Ovary (tissue), 9 donors: ENCODE measurements around the gene TNNC1. TPM values are rescaled to one million over a fixed set of nuclear protein-coding genes. Genes with fewer than 3 reads are reported as not detected.

Source experiments
- DNase-seq, 5 donors: peaks; one replicate each; pipeline ENCODE4 v3.0.0-alpha.2; 2019 to 2020
- H3K27ac ChIP-seq, 2 donors: fragments of 200-600 bp; one replicate each; pipeline versions ENCODE4 v1.5.1 to v1.8.0; 2019 to 2022
- H3K27me3 ChIP-seq: fragments of 200-600 bp; one replicate; pipeline ENCODE4 v1.8.0; 2022
- H3K36me3 ChIP-seq: fragments of 200-600 bp; sonication (generic); one replicate; pipeline ENCODE4 v1.5.1; 2019
- H3K4me1 ChIP-seq: one replicate; pipeline ENCODE4 v1.8.1; 2013; ENCODE audit warnings: mild to moderate bottlenecking, moderate library complexity; ENCODE audit not compliant: insufficient read depth
- H3K4me3 ChIP-seq: fragments of 200-600 bp; sonication (generic); one replicate; pipeline ENCODE4 v1.5.1; 2017
- H3K9me3 ChIP-seq, 2 donors: fragments of 200-600 bp in 1 of 2; sonication (generic) in 1 of 2; one replicate each; pipeline versions ENCODE4 v1.5.1 to v1.8.1; 2013 to 2019; ENCODE audit warnings: mild to moderate bottlenecking in 1 of 2, moderate library complexity in 1 of 2
- CTCF ChIP-seq, 3 donors: fragments of 450-650 bp in 2 of 3; fragments of 200-600 bp in 1 of 3; IDR thresholded peaks; one replicate each; pipeline versions ENCODE4 v1.5.1 to v1.8.0; 2016 to 2022; ENCODE audit warnings: antibody characterized with exemption in 3 of 3, mild to moderate bottlenecking in 1 of 3
- EP300 ChIP-seq: sonication (generic); formaldehyde crosslinking; IDR thresholded peaks from one replicate; pipeline ENCODE4 v1.6.1; 2017; ENCODE audit warnings: antibody characterized with exemption
- POLR2A ChIP-seq: fragments of 450-650 bp; IDR thresholded peaks from one replicate; pipeline ENCODE4 v1.6.1; 2017; ENCODE audit warnings: antibody characterized with exemption, mild to moderate bottlenecking, moderate library complexity
- WGBS, 3 donors: extraction: QIAGEN DNeasy Blood & Tissue Kit in 1 of 3; methylation state at CpG; one replicate each; pipeline versions ENCODE4 v1.1.5 to v1.1.7; 2013 to 2017; 5-methylcytosine and 5-hydroxymethylcytosine counted together
- intact Hi-C, 4 donors: fragments of 100-400 bp; cut with DNase I; formaldehyde crosslinking; loops; one replicate each; pipeline versions ENCODE4 v1.11.0 to v1.15.1; 2022 to 2023
- polyA plus RNA-seq, 2 donors: library from polyadenylated mRNA; stranded (reverse); fragments of 200-250 nt in 1 of 2; fragments of 350-450 nt in 1 of 2; fragmentation: Illumina TruSeq in 1 of 2; extraction: RNeasy Lipid Tissue Mini Kit (QIAGEN cat#74804) in 1 of 2; gene quantifications; one replicate each; pipeline ENCODE4 v1.2.3, GENCODE V29; 2013 to 2014
- total RNA-seq, 7 donors: library from RNA; depleted of rRNA in 2 of 7; stranded (reverse); fragments of >200 nt in 2 of 7; fragmentation: NEBNext Ultra II Directional in 3 of 7; extraction: Animal tissue kit (Norgen Biotek cat#: 25700) in 3 of 7; gene quantifications; one replicate each; pipeline versions ENCODE4 v1.1.0 to v1.2.4, GENCODE V29; 2016 to 2023
- donor health status: DM: no; HTN: no; CAD: no; lungs with moderate emphysema.
- donor health status: DM: no; HTN: no; CAD: no.
- donor health status: Bipolar disorder and iron deficiency.
- donor health status: DM: yes; HTN: yes; CAD: no.
- donor health status: DM: no; HTN: no; CAD: no.
- donor health status: DM: yes; HTN: yes; CAD: no.

The TNNC1 gene
- total and polyA plus RNA-seq, 9 donors, result 0.31 to 2.3 (median 1.0) TPM

DNA sequence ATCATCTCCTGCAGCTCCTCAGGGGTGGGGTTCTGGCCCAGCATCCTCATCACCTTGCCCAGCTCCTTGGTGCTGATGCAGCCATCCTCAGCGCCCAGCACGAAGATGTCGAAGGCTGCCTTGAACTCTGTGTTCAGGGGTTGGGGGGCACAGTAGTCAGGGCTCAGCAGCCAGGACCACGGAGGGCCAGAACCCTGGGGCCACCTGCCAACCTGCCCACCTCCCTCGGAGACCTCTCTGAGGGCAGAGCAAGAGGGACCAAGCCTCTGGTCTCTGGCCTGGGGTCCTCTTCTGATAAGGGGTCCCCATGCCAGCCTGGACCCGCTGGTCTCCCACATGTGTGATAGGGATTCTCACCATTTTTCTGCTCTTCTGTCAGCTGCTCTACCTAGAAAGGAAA lies 1.7 kb downstream of the TNNC1 start:
- H3K36me3 ChIP-seq, result no peaks in the 10 kb centered on the region
- H3K27me3 ChIP-seq, result no peaks in the 10 kb centered on the region
- DNase-seq, result peak in 1 of 5 donors; percentile 23
- TF ChIP-seq CTCF (IDR thresholded peaks at IDR 0.05) (no peak), POLR2A (no peak), EP300 (no peak)
- intact Hi-C loops, result loop anchor here in 1 of 4 donors (5.0 kb wide), 1 partner anchor 80 kb away; the partner anchor contains the start of gene NT5DC2
- WGBS, 3 donors, result 80 to 88% (median 88%) methylated on average over 6 of the region's 6 CpGs
- H3K4me1 ChIP-seq, result peaks cover 12% of the 10 kb centered on the region
- no peak overlapping the region for H3K27ac ChIP-seq
- no peak overlapping the region for H3K4me3 ChIP-seq
- H3K9me3 ChIP-seq, result no peaks in the 10 kb centered on the region

DNA sequence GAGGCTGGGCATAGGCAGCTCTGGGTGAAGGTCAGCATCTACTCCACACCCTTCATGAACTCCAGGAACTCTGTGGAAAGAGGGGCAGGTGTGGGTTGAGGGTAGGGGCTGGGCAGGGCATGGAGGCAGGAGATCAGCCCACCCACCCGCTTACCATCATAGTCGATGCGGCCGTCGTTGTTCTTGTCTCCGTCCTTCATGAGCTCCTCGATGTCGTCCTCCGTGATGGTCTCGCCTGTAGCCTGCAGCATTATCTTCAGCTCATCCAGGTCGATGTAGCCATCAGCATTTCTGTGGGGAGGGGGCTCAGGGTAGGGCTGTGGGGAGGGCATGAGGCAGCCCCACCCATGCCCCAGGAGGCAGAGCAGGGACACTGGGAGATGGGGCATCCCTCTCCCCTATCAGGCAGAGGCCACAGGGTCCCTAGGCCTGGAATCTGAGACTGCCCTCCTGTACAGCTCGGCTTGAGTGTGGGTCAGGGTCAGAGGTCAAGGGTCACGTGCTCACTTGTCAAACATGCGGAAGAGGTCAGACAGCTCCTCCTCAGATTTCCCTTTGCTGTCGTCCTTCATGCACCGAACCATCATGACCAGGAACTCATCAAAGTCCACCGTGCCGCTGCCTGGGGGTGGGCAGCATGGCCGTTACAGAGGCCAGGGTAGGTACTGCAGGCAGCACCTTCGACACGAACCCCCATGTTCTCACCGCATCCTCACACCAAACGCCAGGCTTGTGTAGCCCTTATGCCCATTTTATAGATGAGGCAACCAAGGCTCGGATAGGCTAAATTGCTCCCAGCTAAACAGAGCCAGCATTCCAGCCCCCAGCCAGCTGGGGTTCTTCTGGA lies 2.4 kb downstream of the TNNC1 start:
- DNase-seq, result peak in 1 of 5 donors; percentile 28
- Histone ChIP-seq H3K4me3 (no peak overlapping the region), H3K27ac (no peak overlapping the region), H3K4me1 (peaks cover 8% of the 10 kb centered on the region), H3K36me3 (no peaks in the 10 kb centered on the region), H3K27me3 (no peaks in the 10 kb centered on the region), H3K9me3 (no peaks in the 10 kb centered on the region)
- WGBS, 3 donors, result 78 to 82% (median 80%) methylated on average over 24 of the region's 24 CpGs
- TF ChIP-seq CTCF (IDR thresholded peaks at IDR 0.05) (no peak), POLR2A (no peak), EP300 (no peak)
- intact Hi-C loops, result loop anchor here in 1 of 4 donors (5.0 kb wide), 1 partner anchor 81 kb away; the partner anchor contains the start of gene NT5DC2

- intact Hi-C loops, result loop anchor here in 1 of 4 donors (5.0 kb wide), 1 partner anchor 82 kb away; the partner anchor contains the start of gene NT5DC2
- 76 to 92% (median 82%) methylated on average over 11 of the region's 11 CpGs for WGBS, 3 donors
- Histone ChIP-seq H3K4me1 (peaks cover 8% of the 10 kb centered on the region), H3K4me3 (no peak overlapping the region), H3K9me3 (no peaks in the 10 kb centered on the region), H3K27me3 (no peaks in the 10 kb centered on the region), H3K27ac (no peak overlapping the region), H3K36me3 (no peaks in the 10 kb centered on the region)
- TF ChIP-seq EP300, result no peak
- no peak for TF ChIP-seq CTCF (IDR thresholded peaks at IDR 0.05)
- TF ChIP-seq POLR2A, result no peak
- no peak for DNase-seq
Observed at GRCh38 chr3:52450489-52451236, 3.2 kb downstream of the TNNC1 start.

DNA sequence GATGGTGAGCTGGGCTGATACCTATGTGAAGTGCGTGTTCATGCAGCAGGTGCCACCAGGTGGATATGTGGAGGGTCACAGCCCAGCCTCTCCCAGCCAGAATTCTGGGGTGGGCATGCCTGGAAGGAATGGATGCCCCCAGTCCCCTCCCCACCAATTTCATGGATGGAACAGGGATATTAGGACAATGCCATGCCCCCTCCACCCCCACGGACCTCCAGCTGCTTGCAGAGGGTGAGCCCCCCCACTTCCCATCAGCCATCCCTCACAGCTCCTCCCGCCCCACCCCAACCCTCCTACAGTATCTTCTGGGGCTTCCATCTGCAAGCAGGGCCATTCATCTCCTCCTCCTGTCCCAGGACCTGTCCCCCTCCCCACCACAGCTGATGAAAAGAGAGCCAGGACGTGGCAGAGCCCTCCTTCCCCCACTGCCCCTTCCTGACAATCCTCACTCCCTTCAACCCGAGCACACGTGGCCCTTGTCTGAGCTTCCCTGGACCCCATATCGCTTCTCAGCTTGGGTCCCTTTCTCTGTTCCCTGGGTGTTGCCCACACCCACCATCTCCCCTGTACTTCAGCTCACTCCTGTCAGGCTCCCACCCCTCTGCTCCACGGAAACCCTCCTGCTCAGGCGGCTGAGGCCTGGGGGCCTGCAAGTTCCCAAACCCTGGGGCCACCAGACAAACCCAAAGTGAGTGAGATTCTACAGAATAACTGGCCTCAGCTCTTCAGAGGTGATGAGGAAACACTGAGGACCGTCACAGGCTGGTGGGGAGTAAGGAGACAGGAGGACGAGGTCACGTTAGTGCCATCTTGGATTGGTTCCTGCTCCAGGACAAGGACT lies 6.1 kb downstream of the TNNC1 start:
- Histone ChIP-seq H3K4me1 (peaks cover 1% of the 10 kb centered on the region), H3K4me3 (no peak overlapping the region), H3K27me3 (no peaks in the 10 kb centered on the region), H3K36me3 (no peaks in the 10 kb centered on the region), H3K27ac (no peak overlapping the region), H3K9me3 (no peaks in the 10 kb centered on the region)
- 66 to 81% (median 74%) methylated on average over 12 of the region's 12 CpGs for WGBS, 3 donors
- intact Hi-C loops, result loop anchor here in 2 of 4 donors (2.0 kb wide), 1 partner anchor 19 kb away; no protein-coding TSS in a partner anchor
- DNase-seq, result no peak
- TF ChIP-seq EP300 (no peak), POLR2A (no peak), CTCF (IDR thresholded peaks at IDR 0.05) (no peak)
